Right cardiac atrium (tissue), 5 donors: ENCODE results near the gene AICDA. TPM values are rescaled to one million over a fixed set of nuclear protein-coding genes. Genes with fewer than 3 reads are reported as not detected.

Experiments
- ATAC-seq, 2 donors: fragments of 200-7000 bp; cut with Tn5 transposase; one replicate each; pipeline versions ENCODE4 v1.8.0 to v1.9.1; 2020; ENCODE audit warnings: moderate library complexity in 2 of 2, mild to moderate bottlenecking in 1 of 2
- DNase-seq, 3 donors: peaks; one replicate each; pipeline ENCODE4 v3.0.0-alpha.2; 2020
- H3K27ac ChIP-seq: one replicate; pipeline ENCODE4 v1.5.1; 2013; ENCODE audit warnings: mild to moderate bottlenecking, low read length, control low read depth, moderate library complexity
- H3K27me3 ChIP-seq: one replicate; pipeline ENCODE4 v1.6.1; 2013; ENCODE audit not compliant: control insufficient read depth, insufficient read depth
- H3K4me1 ChIP-seq: one replicate; pipeline ENCODE4 v1.6.1; 2013; ENCODE audit warnings: low read length; ENCODE audit not compliant: control insufficient read depth, insufficient read depth
- H3K4me3 ChIP-seq: one replicate; pipeline ENCODE4 v1.5.1; 2013; ENCODE audit warnings: low read length, control low read depth
- H3K9me3 ChIP-seq: one replicate; pipeline ENCODE4 v1.6.1; 2013; ENCODE audit warnings: low read length; ENCODE audit not compliant: control insufficient read depth
- WGBS: extraction: QIAGEN DNeasy Blood & Tissue Kit; methylation state at CpG from one replicate; pipeline ENCODE4 v1.1.7; 2013; 5-methylcytosine and 5-hydroxymethylcytosine counted together
- intact Hi-C, 4 donors: fragments of 100-400 bp; cut with DNase I; formaldehyde crosslinking; loops; one replicate each; pipeline versions ENCODE4 v1.11.0 to v1.14.0; 2022 to 2023
- polyA plus RNA-seq: library from polyadenylated mRNA; stranded (reverse); fragments of 200-250 nt; gene quantifications from one replicate; pipeline ENCODE4 v1.2.3, GENCODE V29; 2013
- total RNA-seq, 4 donors: library from RNA; stranded (reverse); fragmentation: NEBNext Ultra II Directional; extraction: Animal tissue kit (Norgen Biotek cat#: 25700); gene quantifications; one replicate each; pipeline ENCODE4 v1.2.1, GENCODE V29; 2021
- donor health status: healthy with polysubstance abuse.
- donor health status: DM: no; HTN: yes; CAD: no.
- donor health status: DM: no; HTN: no; CAD: no.
- donor health status: DM: no; HTN: yes; CAD: no; lungs with severe emphysema.
- donor health status: DM: yes; HTN: yes; CAD: no.

Gene AICDA
- total and polyA plus RNA-seq, 5 donors = not detected

DNA sequence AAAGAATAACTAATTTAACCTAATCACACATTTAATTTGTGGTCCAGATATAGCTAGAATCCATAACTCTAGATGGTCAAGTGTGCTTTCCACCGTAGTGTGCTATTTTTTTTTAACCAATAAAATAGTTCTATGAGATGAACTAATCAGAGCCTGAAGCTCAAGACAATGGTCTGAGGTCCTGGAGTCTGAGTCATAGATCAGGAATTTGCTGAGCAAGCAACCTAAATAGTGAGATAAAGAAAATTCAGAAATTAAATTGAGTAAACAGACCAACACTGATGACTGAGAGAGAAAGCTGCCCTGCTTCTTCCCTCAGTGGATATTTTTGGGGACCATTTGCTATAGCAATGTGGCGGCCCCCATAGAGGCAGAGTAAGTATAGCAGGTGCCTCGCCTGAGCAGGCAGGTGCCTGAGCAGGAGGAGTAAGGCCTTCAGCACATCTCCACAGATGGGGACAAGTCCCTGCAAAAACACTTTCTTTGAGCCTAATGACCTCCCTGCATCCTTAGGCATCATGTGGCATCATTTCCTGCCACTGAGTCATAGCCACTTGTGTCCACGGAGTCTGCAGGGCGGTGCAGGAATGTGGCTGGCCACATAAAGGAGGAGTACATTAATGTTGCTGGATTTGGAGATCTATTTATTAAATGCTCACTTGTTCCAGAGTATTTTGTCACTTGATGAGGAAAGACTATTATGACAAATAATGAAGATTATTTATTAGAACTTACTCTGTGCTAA lies 58.0 kb downstream of the AICDA start:
- DNase-seq (no peak), ATAC-seq (no peak)
- Histone ChIP-seq H3K4me3 (no peak overlapping the region), H3K9me3 (no peaks in the 10 kb centered on the region), H3K4me1 (no peaks in the 10 kb centered on the region), H3K27ac (no peak overlapping the region), H3K27me3 (no peaks in the 10 kb centered on the region)
- 80% methylated on average over 5 of the region's 5 CpGs for WGBS
- intact Hi-C loops = no loop called here

DNA sequence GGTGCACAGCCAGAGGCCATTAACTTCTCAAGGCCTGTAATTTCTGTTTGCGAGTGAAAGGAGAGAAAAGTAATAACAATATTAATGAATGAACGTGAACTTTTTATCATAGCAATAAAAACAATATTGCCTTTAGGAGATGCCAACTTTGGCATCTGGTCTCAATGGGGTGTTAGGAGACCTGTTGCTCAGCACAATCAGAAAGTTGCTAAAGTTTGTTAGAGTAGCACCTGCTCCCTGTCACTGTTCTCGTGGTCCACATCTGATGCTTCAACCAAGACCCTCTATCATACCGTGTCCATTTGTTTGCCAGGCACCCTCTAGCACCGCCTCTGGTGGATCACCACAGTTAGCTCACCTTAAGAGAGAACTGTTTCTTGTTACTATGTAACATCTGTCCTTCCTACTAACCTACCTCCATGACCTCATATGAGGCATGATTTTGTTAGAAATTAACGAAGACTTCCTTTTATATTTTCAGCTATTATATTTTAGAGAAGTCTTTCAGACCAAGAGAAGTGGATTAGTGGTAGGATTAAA lies 59.5 kb downstream of the AICDA start:
- ATAC-seq (no peak), DNase-seq (no peak)
- no peaks in the 10 kb centered on the region for H3K9me3 ChIP-seq
- H3K4me3 ChIP-seq = no peak overlapping the region
- intact Hi-C loops = no loop called here
- no peaks in the 10 kb centered on the region for H3K4me1 ChIP-seq
- WGBS = 72% methylated on average over 6 of the region's 6 CpGs
- H3K27me3 ChIP-seq = no peaks in the 10 kb centered on the region
- no peak overlapping the region for H3K27ac ChIP-seq

Other genes starting within 250 kb of the AICDA start
- gene CLEC6A, start 156.9 kb downstream of the AICDA start, total RNA-seq = not detected
- gene CLEC6A, start 156.9 kb downstream of the AICDA start, polyA plus RNA-seq = not detected
- under 1 TPM in 1 of 4 donors, not detected in 3; 0.26 TPM for gene CLEC4D, start 99.4 kb downstream of the AICDA start, total RNA-seq
- gene CLEC4D, start 99.4 kb downstream of the AICDA start, polyA plus RNA-seq = not detected
- 1 to 10 TPM in 3 of 4 donors, under 1 TPM in 1; 0.95 to 4.5 (median 2.1) TPM for gene CLEC4E, start 72.0 kb downstream of the AICDA start, total RNA-seq
- gene CLEC4E, start 72.0 kb downstream of the AICDA start, polyA plus RNA-seq = 1.9 TPM
- gene MFAP5, start 50.0 kb upstream of the AICDA start, total RNA-seq = 10 to 100 TPM; 13.5 to 44.5 (median 22.6) TPM
- gene MFAP5, start 50.0 kb upstream of the AICDA start, polyA plus RNA-seq = 49.4 TPM
- gene RIMKLB, start 85.1 kb upstream of the AICDA start, total RNA-seq = 10 to 100 TPM; 11.3 to 17.6 (median 15.3) TPM
- gene RIMKLB, start 85.1 kb upstream of the AICDA start, polyA plus RNA-seq = 12.0 TPM
- gene A2ML1, start 209.8 kb upstream of the AICDA start, total RNA-seq = 1 to 10 TPM in 1 of 4 donors, under 1 TPM in 3; 0.25 to 1.1 (median 0.81) TPM
- 0.38 TPM for gene A2ML1, start 209.8 kb upstream of the AICDA start, polyA plus RNA-seq